ENCODE data around the gene POU4F3.
"Not testable (repeated sequence)": the region's sequence is repeated elsewhere in the genome, so short reads cannot be mapped to it uniquely, and the experiment has no call there.

Gene POU4F3

GRCh38 chr5:146338774-146339714 lies at the start of gene POU4F3:
POU4F3 (plus strand) TSS chr5:146338839; CDS start chr5:146339113, 274 bp downstream.
- H3K36me3 Mint-ChIP-seq (ENCODE audit: low read depth): no peaks in the 10 kb centered on the region
- H3K4me1 Mint-ChIP-seq (ENCODE audit: low read depth): peaks cover 14% of the 10 kb centered on the region
- H3K9me3 Mint-ChIP-seq: no peaks in the 10 kb centered on the region
- no peak within 1 kb of the TSS for H3K4me3 Mint-ChIP-seq
- H3K27ac Mint-ChIP-seq: no peak within 1 kb of the TSS
- intact Hi-C loops (cut with micrococcal nuclease): no loop called here
- H3K27me3 Mint-ChIP-seq: peaks cover 96% of the 10 kb centered on the region

GRCh38 chr5:146290318-146290717 lies 48.3 kb upstream of the POU4F3 start:
- intact Hi-C loops (cut with micrococcal nuclease): no loop called here
- Mint-ChIP-seq H3K27ac (no peak overlapping the region), H3K27me3 (no peaks in the 10 kb centered on the region), H3K9me3 (no peaks in the 10 kb centered on the region), H3K4me3 (no peak overlapping the region), H3K4me1 (ENCODE audit: low read depth) (no peaks in the 10 kb centered on the region), H3K36me3 (ENCODE audit: low read depth) (peaks cover 35% of the 10 kb centered on the region)

GRCh38 chr5:146291421-146292074 lies 47.1 kb upstream of the POU4F3 start:
- intact Hi-C loops (cut with micrococcal nuclease): loop anchor here (1.0 kb wide), 1 partner anchor 136 kb away; no protein-coding TSS in a partner anchor
- H3K27ac Mint-ChIP-seq: no peak overlapping the region
- H3K4me3 Mint-ChIP-seq: no peak overlapping the region
- no peaks in the 10 kb centered on the region for H3K9me3 Mint-ChIP-seq
- peaks cover 27% of the 10 kb centered on the region for H3K36me3 Mint-ChIP-seq (ENCODE audit: low read depth)
- H3K4me1 Mint-ChIP-seq (ENCODE audit: low read depth): no peaks in the 10 kb centered on the region
- no peaks in the 10 kb centered on the region for H3K27me3 Mint-ChIP-seq

GRCh38 chr5:146296245-146296644 lies 42.4 kb upstream of the POU4F3 start:
- no peak overlapping the region for H3K4me3 Mint-ChIP-seq
- no peaks in the 10 kb centered on the region for H3K36me3 Mint-ChIP-seq (ENCODE audit: low read depth)
- H3K27ac Mint-ChIP-seq: no peak overlapping the region
- intact Hi-C loops (cut with micrococcal nuclease): no loop called here
- H3K27me3 Mint-ChIP-seq: peaks cover 5% of the 10 kb centered on the region
- H3K9me3 Mint-ChIP-seq: no peaks in the 10 kb centered on the region
- H3K4me1 Mint-ChIP-seq (ENCODE audit: low read depth): no peaks in the 10 kb centered on the region

- not testable (repeated sequence) for H3K36me3 Mint-ChIP-seq (ENCODE audit: low read depth)
Observed at GRCh38 chr5:146298920-146299319, 39.7 kb upstream of the POU4F3 start.

GRCh38 chr5:146301626-146302025 lies 37.0 kb upstream of the POU4F3 start:
- Mint-ChIP-seq H3K4me1 (ENCODE audit: low read depth) (no peaks in the 10 kb centered on the region), H3K27me3 (peaks cover 13% of the 10 kb centered on the region), H3K4me3 (no peak overlapping the region), H3K36me3 (ENCODE audit: low read depth) (no peaks in the 10 kb centered on the region), H3K9me3 (no peaks in the 10 kb centered on the region), H3K27ac (no peak overlapping the region)
- intact Hi-C loops (cut with micrococcal nuclease): no loop called here

More at GRCh38 chr5:146298920-146299319, 39.7 kb upstream of the POU4F3 start:
- H3K4me1 Mint-ChIP-seq (ENCODE audit: low read depth); H3K27me3 Mint-ChIP-seq; H3K4me3 Mint-ChIP-seq; intact Hi-C loops (cut with micrococcal nuclease); H3K27ac Mint-ChIP-seq; H3K9me3 Mint-ChIP-seq: not testable (repeated sequence)

GRCh38 chr5:146302406-146302805 lies 36.2 kb upstream of the POU4F3 start:
- Mint-ChIP-seq H3K9me3 (no peaks in the 10 kb centered on the region), H3K4me1 (ENCODE audit: low read depth) (no peaks in the 10 kb centered on the region), H3K4me3 (no peak overlapping the region), H3K36me3 (ENCODE audit: low read depth) (no peaks in the 10 kb centered on the region), H3K27ac (no peak overlapping the region), H3K27me3 (peaks cover 14% of the 10 kb centered on the region)
- intact Hi-C loops (cut with micrococcal nuclease): no loop called here

GRCh38 chr5:146306838-146307237 lies 31.8 kb upstream of the POU4F3 start:
- Mint-ChIP-seq H3K27me3 (peaks cover 15% of the 10 kb centered on the region), H3K4me3 (no peak overlapping the region), H3K4me1 (ENCODE audit: low read depth) (no peaks in the 10 kb centered on the region), H3K36me3 (ENCODE audit: low read depth) (no peaks in the 10 kb centered on the region), H3K27ac (no peak overlapping the region), H3K9me3 (no peaks in the 10 kb centered on the region)
- intact Hi-C loops (cut with micrococcal nuclease): no loop called here

- H3K36me3 Mint-ChIP-seq (ENCODE audit: low read depth): no peaks in the 10 kb centered on the region
- no peak overlapping the region for H3K27ac Mint-ChIP-seq
- intact Hi-C loops (cut with micrococcal nuclease): no loop called here
- no peak overlapping the region for H3K4me3 Mint-ChIP-seq
- no peaks in the 10 kb centered on the region for H3K9me3 Mint-ChIP-seq
- H3K4me1 Mint-ChIP-seq (ENCODE audit: low read depth): no peaks in the 10 kb centered on the region
- H3K27me3 Mint-ChIP-seq: peaks cover 17% of the 10 kb centered on the region
Observed at GRCh38 chr5:146307796-146308195, 30.8 kb upstream of the POU4F3 start.

GRCh38 chr5:146310540-146310939 lies 28.1 kb upstream of the POU4F3 start:
- intact Hi-C loops (cut with micrococcal nuclease): no loop called here
- H3K4me3 Mint-ChIP-seq: no peak overlapping the region
- no peaks in the 10 kb centered on the region for H3K9me3 Mint-ChIP-seq
- H3K4me1 Mint-ChIP-seq (ENCODE audit: low read depth): no peaks in the 10 kb centered on the region
- peaks cover 31% of the 10 kb centered on the region for H3K27me3 Mint-ChIP-seq
- no peak overlapping the region for H3K27ac Mint-ChIP-seq
- H3K36me3 Mint-ChIP-seq (ENCODE audit: low read depth): no peaks in the 10 kb centered on the region

- Mint-ChIP-seq H3K4me1 (ENCODE audit: low read depth) (no peaks in the 10 kb centered on the region), H3K27me3 (peaks cover 34% of the 10 kb centered on the region), H3K36me3 (ENCODE audit: low read depth) (no peaks in the 10 kb centered on the region), H3K4me3 (no peak overlapping the region), H3K9me3 (no peaks in the 10 kb centered on the region), H3K27ac (no peak overlapping the region)
- intact Hi-C loops (cut with micrococcal nuclease): no loop called here
Observed at GRCh38 chr5:146311278-146311677, 27.4 kb upstream of the POU4F3 start.

GRCh38 chr5:146313027-146313426 lies 25.6 kb upstream of the POU4F3 start:
- Mint-ChIP-seq H3K36me3 (ENCODE audit: low read depth) (no peaks in the 10 kb centered on the region), H3K4me1 (ENCODE audit: low read depth) (no peaks in the 10 kb centered on the region), H3K4me3 (no peak overlapping the region), H3K27me3 (peaks cover 35% of the 10 kb centered on the region), H3K9me3 (no peaks in the 10 kb centered on the region), H3K27ac (no peak overlapping the region)
- intact Hi-C loops (cut with micrococcal nuclease): no loop called here

GRCh38 chr5:146321571-146321970 lies 17.1 kb upstream of the POU4F3 start:
- H3K4me1 Mint-ChIP-seq (ENCODE audit: low read depth): no peaks in the 10 kb centered on the region
- intact Hi-C loops (cut with micrococcal nuclease): no loop called here
- H3K9me3 Mint-ChIP-seq: no peaks in the 10 kb centered on the region
- H3K36me3 Mint-ChIP-seq (ENCODE audit: low read depth): no peaks in the 10 kb centered on the region
- peaks cover 17% of the 10 kb centered on the region for H3K27me3 Mint-ChIP-seq
- H3K4me3 Mint-ChIP-seq: no peak overlapping the region
- no peak overlapping the region for H3K27ac Mint-ChIP-seq

GRCh38 chr5:146327257-146327870 lies 11.3 kb upstream of the POU4F3 start:
- H3K36me3 Mint-ChIP-seq (ENCODE audit: low read depth): no peaks in the 10 kb centered on the region
- no peaks in the 10 kb centered on the region for H3K4me1 Mint-ChIP-seq (ENCODE audit: low read depth)
- no peak overlapping the region for H3K27ac Mint-ChIP-seq
- peaks cover 38% of the 10 kb centered on the region for H3K27me3 Mint-ChIP-seq
- H3K4me3 Mint-ChIP-seq: no peak overlapping the region
- intact Hi-C loops (cut with micrococcal nuclease): no loop called here
- H3K9me3 Mint-ChIP-seq: no peaks in the 10 kb centered on the region
